Measurements from ENCODE around the gene PDE6D.

DNA sequence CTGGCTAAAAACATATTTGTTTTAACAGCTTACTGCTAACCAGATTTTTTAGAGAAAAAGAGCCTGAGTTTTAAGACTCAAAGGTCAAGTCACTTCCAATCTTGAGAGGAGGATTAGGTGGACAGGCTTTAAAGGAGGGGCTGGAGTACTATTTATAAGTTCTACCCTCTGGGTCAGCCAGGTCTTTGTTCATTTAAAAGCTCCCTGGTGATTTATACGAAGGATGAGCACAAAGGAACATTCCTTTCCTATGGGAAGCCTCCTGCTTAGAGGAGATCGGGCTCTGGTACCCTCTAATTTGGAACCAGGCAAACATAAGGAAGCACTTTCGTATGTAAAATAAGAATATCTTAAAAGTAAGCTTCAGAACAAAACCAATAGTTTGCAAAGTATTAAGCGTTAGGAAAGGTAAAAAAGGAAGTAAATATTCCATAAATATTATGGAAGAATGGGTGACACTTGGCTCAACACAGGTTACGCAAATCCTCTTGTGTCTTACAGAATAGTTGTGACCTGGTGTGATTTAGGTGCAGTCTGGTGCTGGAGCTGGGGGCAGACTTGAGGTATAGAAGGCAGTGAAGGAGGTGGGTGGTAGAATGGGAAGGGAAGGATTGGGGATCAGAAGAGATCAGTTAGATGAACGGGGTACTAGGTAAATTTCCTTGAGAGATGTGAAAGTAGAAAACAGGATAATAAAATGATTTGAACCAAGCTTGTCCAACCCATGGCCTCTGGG lies 35.6 kb downstream of the PDE6D start:
- TF ChIP-seq, protein P1, sequence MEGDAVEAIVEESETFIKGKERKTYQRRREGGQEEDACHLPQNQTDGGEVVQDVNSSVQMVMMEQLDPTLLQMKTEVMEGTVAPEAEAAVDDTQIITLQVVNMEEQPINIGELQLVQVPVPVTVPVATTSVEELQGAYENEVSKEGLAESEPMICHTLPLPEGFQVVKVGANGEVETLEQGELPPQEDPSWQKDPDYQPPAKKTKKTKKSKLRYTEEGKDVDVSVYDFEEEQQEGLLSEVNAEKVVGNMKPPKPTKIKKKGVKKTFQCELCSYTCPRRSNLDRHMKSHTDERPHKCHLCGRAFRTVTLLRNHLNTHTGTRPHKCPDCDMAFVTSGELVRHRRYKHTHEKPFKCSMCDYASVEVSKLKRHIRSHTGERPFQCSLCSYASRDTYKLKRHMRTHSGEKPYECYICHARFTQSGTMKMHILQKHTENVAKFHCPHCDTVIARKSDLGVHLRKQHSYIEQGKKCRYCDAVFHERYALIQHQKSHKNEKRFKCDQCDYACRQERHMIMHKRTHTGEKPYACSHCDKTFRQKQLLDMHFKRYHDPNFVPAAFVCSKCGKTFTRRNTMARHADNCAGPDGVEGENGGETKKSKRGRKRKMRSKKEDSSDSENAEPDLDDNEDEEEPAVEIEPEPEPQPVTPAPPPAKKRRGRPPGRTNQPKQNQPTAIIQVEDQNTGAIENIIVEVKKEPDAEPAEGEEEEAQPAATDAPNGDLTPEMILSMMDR (IDR thresholded peaks at IDR 0.05; ENCODE audit: low read depth, low read length) = no peak
- TF ChIP-seq POLR2A (IDR thresholded peaks at IDR 0.05; ENCODE audit: extremely low read depth, insufficient read length) = no peak
- no peak for TF ChIP-seq MYC (IDR thresholded peaks at IDR 0.05; ENCODE audit: low read depth, low read length)
